AG10803 (cell line): ENCODE results near the gene CHST3.
"Not testable (repeated sequence)": the region's sequence is repeated elsewhere in the genome, so short reads cannot be mapped to it uniquely, and the experiment has no call there.

Source experiments
- DNase-seq: peaks from one replicate; pipeline ENCODE4 v3.0.0; 2010; ENCODE audit warnings: low read depth
- H3K4me3 ChIP-seq: 2 replicates; pipeline ENCODE4 v1.5.1; 2011; ENCODE audit warnings: mild to moderate bottlenecking, low read length, control low read depth
- TF ChIP-seq, protein P1 (sequence below): conservative IDR thresholded peaks from 2 replicates; pipeline ENCODE4 v1.5.1; 2011; ENCODE audit warnings: mild to moderate bottlenecking, low read length, control low read depth, inconsistent platforms

Gene CHST3

DNA sequence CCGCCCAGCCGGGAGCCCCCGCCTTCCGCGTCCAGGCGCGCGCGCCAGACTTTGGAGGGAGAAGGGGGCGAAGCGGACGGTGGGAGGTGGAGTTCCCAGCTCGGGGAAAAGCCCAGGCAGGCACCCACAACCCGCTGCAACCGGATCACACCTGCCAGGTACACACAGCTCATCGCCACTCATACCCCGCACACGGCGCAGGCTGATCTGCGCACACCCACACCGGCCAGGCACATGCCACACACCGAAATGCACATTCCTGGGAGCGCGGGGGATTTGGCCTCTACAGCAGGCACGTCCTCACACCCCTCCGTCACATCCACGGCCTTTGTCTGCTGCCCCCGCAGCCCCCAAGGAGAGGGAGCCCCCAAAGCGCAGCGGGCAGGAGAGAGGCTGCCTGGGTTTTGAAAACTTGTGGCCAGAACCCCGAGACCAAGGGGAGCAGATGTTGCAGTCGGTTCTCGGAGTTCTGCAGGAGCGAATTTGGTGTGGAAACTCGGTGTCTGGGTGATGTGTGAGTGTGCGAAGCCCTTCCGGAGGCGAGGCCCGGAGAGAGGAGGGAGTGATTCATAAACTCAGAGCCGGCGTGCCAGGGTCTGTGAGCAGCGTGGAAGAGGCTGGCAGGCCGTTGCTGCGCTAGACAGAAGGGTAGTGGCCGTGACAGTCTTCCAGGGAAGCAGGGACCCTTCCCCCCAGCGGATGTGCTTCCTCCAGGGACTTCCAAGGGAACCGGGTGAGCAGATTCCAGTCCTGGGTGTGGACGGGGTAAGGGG lies 734 bp downstream of the CHST3 start:
- DNase-seq, result peak; percentile 82
- TF ChIP-seq, protein P1, sequence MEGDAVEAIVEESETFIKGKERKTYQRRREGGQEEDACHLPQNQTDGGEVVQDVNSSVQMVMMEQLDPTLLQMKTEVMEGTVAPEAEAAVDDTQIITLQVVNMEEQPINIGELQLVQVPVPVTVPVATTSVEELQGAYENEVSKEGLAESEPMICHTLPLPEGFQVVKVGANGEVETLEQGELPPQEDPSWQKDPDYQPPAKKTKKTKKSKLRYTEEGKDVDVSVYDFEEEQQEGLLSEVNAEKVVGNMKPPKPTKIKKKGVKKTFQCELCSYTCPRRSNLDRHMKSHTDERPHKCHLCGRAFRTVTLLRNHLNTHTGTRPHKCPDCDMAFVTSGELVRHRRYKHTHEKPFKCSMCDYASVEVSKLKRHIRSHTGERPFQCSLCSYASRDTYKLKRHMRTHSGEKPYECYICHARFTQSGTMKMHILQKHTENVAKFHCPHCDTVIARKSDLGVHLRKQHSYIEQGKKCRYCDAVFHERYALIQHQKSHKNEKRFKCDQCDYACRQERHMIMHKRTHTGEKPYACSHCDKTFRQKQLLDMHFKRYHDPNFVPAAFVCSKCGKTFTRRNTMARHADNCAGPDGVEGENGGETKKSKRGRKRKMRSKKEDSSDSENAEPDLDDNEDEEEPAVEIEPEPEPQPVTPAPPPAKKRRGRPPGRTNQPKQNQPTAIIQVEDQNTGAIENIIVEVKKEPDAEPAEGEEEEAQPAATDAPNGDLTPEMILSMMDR, result no peak

DNA sequence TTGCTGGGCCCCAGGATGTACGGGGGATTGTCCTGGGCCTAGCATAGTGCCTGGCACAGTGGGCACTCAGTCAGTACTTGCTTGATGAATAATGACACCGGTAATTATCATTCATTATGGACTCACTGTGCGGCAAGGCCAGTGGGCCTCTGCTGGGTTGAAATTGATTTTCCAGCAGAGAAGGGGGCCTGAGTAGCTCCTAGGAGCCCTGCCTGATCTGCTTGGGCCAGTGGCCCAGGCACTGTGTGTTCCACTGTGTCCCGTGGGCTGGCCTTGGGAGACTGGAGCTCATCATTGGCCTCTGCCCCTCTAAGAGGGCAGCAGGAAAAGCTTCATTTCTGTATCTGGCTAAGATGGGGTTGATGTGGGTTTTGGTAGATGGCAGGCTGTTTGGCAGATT lies 1.4 kb downstream of the CHST3 start:
- H3K4me3 ChIP-seq, result peak overlapping the region; percentile 97
- TF ChIP-seq, protein P1, result no peak
- no peak for DNase-seq

More for the DNA sequence above, 734 bp downstream of the CHST3 start:
- H3K4me3 ChIP-seq, result peak overlapping the region; percentile 97

DNA sequence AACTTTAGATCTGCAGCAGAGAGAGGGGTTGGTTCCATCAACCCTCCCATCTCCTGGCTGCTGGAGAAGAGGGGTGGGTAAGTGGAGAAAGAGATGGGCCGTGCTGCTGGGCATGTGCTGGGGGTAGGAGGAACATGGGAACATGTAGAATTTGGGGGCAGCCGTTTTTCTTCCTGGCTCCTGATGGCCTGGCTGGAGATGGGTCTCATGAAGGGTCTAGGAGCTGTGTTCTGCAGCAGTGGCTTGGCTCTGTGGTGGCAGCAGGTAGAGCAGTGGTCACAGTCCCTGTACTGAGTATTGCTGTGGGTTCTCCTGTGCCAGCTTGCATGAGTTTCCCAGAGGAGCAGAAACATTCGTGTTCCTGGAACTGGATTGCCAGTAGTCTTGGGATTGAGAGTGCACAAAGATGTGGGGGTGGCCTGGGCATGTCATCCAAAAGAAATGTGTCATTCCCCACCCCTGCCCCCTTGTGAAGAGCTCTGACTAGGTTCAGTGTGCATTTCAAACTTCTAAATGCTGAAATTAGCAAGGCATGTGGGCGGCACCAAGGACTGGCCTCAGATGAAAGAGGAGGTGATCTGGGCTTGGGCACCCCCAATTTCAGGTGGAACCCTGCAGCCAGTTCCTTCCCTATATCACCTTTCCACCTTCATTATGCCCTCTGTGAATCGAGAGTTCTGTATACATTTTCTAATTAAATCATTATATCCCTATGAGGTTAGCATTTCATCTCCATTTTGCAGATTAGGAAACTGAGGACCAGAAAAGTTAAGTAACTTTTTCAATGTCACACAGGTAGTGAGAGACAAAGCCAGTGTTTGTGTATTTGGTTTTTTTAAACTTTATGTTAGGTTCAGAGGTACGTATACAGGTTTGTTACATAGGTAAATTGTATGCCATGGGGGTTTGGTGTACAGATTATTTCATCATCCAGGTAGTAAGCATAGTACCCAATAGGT lies 2.1 kb downstream of the CHST3 start:
- peak; percentile 67 for DNase-seq
- TF ChIP-seq, protein P1, result no peak
- peak overlapping the region; percentile 97 for H3K4me3 ChIP-seq

DNA sequence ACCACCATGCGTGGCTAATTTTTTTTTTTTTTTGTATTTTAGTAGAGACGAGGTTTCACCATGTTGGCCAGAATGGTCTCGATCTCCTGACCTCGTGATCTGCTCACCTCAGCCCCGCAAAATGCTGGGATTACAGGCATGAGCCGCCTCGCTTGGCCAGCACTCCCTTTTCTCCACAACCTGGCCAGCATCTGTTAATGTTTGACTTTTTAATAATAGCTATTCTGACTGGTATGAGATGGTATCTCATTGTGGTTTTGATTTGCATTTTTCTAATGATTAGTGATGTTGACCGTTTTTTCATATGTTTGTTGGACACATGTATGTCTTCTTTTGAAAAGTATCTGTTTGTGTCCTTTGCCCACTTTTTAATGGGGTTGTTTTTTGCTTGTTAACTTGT lies 3.8 kb downstream of the CHST3 start:
- not testable (repeated sequence) for DNase-seq, H3K4me3 ChIP-seq

DNA sequence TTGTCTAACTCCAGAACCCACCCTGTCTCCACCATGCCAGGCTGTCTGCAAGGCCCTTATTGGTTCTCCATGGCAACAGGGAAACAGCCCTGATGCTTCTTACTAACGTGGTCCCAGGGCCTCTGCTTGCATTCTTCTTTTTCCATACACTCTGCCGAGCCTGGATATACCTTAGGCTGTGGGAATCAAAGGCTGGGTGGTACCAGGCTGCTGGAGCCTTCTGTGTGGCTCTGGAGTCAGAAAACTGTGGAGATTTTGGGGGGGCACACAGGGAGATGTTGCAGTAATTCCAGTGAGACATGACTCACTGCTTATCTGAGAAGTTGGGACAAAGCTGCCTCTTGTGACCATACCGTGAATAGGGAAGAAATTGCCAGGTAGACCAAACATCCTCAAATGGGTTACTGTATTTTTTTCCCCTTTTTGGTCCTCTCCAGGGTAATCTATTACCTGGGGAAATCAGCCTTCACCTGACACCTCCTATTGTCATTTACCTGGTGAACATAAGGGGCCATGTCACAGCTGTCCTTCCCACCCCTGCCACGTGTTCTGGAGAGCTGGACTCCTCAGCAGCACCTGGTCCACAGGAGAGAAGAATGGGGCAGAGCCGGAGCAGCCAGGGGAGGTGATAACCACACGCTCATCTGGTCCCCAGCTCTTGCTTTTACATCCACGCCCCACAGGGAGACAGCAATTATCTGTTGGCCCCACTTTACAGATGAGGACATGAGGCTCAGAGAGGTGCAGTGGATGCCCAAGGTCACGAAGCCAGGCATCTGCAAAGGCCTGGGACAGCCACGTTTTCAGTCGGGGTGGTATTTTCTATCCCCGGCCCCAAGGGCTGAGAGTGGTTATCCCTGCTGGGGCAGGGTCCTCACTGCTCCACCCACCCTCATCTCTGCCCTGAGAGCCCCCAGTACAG lies 4.6 kb downstream of the CHST3 start:
- TF ChIP-seq, protein P1, result no peak
- no peak overlapping the region for H3K4me3 ChIP-seq
- no peak for DNase-seq

DNA sequence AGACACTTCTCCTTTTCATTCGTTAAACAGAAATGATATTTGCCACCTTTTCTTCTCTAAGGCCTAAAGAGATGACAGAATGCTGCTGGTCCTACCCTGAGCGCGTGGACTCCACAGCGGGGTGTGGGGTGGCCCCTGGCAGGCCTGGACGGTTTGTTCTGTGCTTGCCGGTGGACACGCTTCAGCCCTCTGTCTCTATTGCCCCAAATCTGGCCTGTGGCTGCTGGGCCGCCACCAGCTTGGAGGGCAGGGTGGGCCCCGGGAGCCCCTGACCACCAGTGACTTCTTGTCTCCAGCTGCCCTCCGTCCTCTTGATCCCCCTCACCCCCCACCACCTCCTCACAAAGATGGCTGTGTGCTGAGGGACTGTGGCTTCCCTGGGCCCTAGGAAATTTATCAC lies 5.7 kb downstream of the CHST3 start:
- no peak for DNase-seq
- TF ChIP-seq, protein P1, result no peak
- no peak overlapping the region for H3K4me3 ChIP-seq

DNA sequence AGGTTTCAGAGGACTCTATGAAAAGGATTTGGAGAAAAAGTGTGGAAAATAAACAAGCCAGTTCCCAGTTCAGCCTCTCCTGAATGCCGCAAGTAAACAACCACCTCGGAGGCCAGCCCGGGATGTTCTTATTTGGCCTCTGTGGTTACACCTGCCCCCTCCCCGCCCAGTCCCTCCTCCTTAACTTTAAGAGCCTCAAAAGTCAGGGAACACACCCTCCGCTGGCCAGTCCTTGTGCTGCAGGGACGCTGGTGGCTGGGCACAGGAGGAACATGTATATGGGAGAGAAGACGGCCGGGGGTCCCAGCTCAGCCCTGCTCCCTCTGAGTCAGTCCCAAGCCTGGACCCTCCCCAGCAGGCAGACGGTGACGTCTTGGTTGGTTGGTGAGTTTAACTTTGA lies 6.1 kb downstream of the CHST3 start:
- TF ChIP-seq, protein P1, result peak; percentile 22
- DNase-seq, result no peak
- no peak overlapping the region for H3K4me3 ChIP-seq
